Glomerular visceral epithelial cell (primary cell): ENCODE results near the gene CTNND1.
A peak's percentile ranks its signal among the peaks of the same experiment; 100 is the strongest.
"Not testable (repeated sequence)": the region's sequence is repeated elsewhere in the genome, so short reads cannot be mapped to it uniquely, and the experiment has no call there.

Experiments used
- DNase-seq: peaks from one replicate; pipeline ENCODE4 v3.0.0-alpha.2; 2016; ENCODE audit errors: extremely low spot score

Gene CTNND1

GRCh38 chr11:57791321-57792059 is 29.9 kb downstream of the CTNND1 start:
- DNase-seq: no peak

DNA sequence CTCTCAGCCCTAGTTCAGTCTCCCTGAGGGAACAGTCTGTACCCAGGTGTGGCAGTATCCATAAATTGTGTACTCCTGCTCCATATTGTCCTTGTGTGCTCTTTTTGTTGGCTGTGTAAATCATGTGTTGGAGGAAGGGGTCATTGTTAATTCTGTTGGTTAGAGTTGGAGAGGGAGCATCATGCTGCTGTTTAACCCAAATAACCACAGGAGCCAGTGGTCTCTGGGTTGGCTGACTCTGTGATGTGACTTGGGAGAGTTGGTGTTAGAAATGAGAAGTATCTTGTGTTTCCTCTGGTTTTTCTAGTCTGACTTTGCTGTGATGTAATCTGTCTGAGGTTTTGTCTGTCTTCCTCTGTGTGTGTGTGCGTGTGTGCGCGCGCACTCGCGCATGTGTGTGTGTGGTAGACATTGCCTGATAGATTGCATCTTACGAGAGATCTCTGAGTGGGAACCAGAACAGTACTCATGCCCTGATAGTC is 30.5 kb downstream of the CTNND1 start:
- DNase-seq: peak; percentile 90

DNA sequence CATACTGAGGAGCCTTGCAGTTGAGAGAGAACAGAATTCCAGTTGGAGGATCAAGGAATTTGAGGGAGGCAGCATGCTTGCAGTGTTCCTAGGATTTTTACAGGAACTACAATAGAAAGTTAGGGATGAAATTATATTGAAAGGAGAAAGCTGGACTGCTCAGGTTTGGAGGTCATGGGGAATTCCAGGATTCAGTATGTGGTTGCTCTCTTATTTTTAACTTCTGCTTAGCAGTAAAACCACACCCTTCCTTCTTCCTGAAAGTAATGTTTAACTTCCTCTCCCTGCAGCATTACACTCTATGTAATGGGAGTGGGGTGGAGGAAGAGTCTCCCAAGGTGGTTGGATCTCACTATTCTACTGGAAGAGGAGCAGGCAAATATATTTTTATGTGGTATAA is 31.3 kb downstream of the CTNND1 start:
- peak; percentile 70 for DNase-seq

DNA sequence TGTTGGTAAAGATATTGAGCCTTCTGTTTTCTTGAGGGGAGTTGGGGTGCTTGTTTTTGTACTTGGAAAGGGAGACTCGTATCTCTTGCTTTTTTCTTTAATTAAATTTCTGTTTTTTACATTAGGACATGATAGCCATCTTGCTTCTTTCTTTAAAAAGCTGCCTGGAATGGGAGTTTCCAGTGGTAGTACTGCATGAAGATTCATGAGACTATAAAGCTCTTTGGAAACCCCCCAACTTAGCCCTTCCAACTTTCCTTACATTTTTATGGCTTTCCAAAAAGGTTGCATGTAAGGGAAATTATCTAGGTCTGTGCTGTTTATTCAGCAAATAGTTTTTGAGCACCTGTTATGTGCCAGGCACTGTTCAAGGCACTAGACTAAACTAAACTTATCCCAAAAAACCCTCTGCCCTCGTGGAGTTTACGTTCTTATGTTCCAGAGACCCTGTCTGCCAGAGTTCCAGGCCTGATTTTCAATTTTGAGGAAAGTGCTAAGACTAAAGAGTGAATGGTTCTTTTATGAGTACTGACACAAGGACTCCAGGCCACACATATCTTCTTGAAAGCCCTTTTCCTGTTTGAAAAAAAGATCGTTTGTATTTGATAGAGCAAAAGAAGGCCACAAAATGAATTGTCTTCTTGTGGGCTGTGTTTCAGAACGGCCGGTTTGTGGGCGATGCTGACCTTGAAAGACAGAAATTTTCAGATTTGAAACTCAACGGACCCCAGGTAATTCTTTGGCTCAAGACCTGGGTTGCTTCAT is 31.9 kb downstream of the CTNND1 start:
- no peak for DNase-seq

DNA sequence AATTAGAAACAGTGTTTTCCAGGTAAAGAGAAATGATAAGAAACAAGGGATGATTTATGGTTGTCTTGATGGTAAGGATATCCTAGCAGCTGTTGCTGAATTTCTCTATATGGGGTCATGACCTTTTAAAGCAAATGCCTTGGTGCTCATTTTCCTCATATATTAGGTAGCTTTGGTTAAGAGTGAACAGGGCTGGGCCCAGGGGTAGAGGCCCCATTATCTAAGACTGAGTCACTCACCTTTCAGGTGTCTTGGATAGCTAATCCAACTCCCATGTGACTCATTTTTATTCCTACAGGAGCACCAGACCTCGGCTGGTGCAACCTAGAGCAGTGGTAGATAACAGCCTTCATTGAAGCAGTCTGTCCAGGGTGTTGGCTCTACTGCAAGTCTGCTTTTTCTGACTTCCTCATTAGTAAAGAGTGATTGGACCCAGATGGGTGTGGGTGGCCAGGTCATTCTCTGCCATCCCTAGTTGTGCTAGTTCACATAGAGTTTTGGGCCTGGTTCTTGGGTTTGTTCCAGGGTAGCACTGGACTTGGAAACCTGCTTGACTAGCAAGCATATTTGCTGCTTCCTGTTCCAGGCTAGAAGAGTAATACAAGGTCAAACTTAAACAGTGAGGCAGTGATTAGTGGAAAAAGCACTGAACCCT is 37.4 kb downstream of the CTNND1 start:
- DNase-seq: peak; percentile 42

GRCh38 chr11:57800444-57801182 is 39.0 kb downstream of the CTNND1 start:
- peak; percentile 67 for DNase-seq

- no peak for DNase-seq
Measured at GRCh38 chr11:57801183-57801485, 39.5 kb downstream of the CTNND1 start.

DNA sequence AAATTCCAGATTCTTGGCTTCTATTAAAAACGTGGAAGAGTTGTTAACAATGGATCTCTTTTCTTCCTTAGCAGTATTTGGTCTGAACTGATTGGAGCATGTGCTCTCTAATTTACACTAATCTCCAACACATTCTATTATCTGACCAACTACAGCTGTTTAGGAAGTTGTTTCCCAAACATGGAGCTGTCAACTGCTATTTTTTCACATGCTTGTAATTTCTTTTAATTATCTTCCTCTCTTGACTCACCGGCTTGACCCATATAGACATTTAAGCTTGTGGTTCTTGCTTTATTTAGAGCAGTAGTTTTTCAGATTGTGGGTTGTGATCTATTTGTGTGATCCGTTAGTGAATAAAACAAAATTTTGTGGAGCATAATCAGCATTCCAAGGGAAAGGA is 40.8 kb downstream of the CTNND1 start:
- no peak for DNase-seq

DNA sequence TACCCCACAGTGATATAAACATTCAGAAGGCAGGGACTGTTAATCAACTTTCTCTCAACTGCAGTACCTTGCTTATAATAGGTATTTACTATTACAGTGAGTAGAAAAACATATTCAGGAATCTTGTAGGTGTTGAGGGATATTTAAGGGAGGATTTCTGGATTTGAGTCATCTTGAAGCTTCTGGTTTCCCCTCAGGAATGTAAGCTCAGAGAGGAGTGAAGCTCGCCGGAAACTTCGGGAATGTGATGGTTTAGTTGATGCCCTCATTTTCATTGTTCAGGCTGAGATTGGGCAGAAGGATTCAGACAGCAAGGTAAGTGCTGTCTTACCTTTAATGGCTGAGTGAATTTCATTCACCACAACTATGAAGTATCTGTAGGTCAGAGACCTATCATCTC is 42.9 kb downstream of the CTNND1 start:
- no peak for DNase-seq

- DNase-seq: no peak
Measured at GRCh38 chr11:57805780-57806179, 44.2 kb downstream of the CTNND1 start.

DNA sequence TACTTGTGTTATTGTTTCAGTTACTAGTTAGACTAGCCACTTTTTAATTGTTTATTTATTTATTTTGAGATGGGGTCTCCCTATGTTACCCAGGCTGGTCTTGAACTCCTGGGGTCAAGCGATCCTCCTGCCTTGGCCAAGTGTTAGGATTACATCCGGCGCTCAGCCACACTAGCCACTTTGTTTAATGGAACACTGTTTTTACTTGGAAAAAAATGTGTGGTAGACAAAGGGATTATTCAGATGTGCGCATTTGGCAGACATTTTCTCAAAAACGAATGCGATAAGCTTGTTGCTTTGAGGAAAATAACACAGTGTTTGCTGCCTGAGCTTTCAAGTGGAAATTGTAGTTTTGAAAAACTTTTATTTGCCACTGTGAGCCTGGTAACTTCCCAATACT is 51.0 kb downstream of the CTNND1 start:
- DNase-seq: no peak

DNA sequence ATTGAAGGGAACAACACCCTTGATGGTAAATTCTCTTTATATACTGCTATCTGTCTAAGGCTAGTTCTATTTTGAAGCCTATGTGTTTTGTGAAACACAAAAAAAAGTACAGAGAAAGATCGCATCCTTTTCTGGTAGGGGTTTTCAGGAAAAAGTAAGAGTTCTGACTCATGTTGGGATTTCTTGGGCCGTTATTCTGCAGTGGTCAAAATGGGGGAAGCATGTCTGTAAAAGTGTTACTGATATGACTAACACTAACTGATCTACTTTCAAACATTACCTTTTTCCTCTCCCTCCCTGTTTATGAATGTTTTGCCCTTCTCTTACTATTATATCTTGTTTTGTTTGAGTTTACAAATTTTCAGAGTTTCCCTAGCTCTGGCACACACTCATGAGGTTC is 53.9 kb downstream of the CTNND1 start:
- no peak for DNase-seq

DNA sequence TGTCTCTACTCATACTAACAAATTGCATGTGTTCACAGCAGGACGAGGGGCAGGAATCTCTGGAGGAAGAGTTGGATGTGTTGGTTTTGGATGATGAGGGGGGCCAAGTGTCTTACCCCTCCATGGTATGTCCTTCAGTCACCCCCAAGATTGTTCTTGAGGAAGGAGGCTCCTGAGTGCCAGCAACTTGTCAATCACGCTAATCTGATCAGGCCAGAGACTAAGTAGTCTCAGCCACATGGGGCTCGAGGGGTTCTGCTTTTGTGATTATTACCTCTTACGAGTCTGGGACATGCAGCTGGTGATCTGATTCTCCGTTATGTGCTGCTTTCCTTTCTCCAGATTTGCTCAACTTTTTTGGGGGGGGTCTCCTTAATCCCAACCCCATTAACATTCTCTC is 54.3 kb downstream of the CTNND1 start:
- DNase-seq: no peak

GRCh38 chr11:57818812-57819211 is 57.2 kb downstream of the CTNND1 start:
- no peak for DNase-seq

GRCh38 chr11:57819252-57819979 is 57.8 kb downstream of the CTNND1 start:
- no peak for DNase-seq

- DNase-seq: no peak
Measured at GRCh38 chr11:57823859-57824258, 62.3 kb downstream of the CTNND1 start.

DNA sequence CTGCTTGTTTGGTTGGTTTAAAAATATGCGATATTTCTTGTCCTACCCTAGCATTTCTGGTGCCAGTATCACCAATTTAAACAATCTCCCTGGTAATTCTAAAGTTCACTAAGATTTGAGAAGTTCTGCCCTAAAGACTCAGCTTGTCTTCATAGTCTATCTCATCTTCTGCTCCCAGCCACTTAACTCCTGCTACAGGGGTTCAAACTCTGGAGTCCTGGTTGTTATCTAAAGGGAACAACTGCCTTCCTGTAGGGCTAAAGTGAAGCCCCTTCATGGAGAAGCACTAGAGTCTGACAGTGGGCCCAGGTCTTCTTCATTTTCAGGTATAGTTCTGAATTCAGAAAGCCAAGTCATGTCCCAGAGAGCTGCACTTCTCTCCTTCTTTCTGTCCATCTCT is 73.2 kb downstream of the CTNND1 start:
- DNase-seq: no peak

DNA sequence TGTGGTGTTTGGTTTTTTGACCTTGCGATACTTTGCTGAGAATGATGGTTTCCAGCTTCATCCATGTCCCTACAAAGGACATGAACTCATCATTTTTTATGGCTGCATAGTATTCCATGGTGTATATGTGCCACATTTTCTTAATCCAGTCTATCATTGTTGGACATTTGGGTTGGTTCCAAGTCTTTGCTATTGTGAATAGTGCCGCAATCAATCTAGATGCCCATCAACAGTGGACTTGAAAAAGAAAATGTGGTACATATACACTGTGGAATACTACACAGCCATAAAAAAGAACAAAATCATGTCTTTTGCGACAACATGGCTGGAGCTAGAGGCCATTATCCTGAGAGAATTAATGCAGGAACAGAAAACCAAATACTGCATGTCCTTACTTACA is 77.0 kb downstream of the CTNND1 start:
- not testable (repeated sequence) for DNase-seq

DNA sequence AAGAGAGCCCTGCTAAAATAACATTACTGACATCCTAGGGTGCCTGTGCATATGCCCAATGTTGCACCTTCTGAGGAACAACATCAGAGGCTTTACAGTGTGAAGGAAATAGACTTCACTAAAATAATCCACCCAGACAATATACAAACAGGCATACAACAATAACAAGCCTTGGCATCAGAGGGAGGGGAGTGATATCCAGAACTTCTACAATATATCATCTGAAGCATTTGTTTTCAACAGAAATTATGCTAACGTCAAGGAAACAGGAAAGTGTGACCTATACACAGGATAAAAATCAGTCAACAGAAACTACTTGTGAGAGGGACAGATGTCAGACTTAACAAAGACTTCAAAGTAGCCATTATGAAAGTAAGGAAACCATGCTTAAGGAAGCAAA is 81.3 kb downstream of the CTNND1 start:
- no peak for DNase-seq

DNA sequence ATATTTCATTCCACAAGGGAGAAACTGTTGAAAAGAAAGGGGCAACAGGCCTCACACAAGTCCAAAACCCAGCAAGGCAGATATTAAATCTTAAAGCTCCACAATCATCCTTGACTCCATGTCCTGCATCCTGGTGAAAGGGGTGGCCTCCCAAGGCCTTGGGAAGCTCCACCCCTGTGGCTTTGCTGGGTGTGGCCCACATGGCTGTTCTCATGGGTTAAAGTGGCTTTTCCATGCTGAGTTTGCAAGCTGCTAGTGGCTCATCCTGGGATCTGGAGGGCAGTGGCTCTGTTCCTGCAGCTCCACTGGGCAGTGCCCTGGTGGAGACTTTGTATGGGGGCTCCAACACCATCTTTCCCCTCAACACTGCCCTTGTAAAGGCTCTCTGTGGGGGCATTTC is 106.4 kb downstream of the CTNND1 start:
- no peak for DNase-seq

- no peak for DNase-seq
Measured at GRCh38 chr11:57868491-57868890, 106.9 kb downstream of the CTNND1 start.
